Esophagus muscularis mucosa (tissue), 4 donors: ENCODE results near the gene DGKG. TPM values are rescaled to one million over a fixed set of nuclear protein-coding genes. Genes with fewer than 3 reads are reported as not detected.

Source experiments
- DNase-seq: peaks from one replicate; pipeline ENCODE4 v3.0.0-alpha.2; 2017; ENCODE audit errors: extremely low spot score
- H3K27ac ChIP-seq, 4 donors: fragments of 200-600 bp; sonication (generic); replicated peaks in 1 of 4; 1 replicate in 3 of 4; 2 replicates in 1 of 4; pipeline ENCODE4 v1.5.1; 2016 to 2019; ENCODE audit warnings: mild to moderate bottlenecking in 1 of 4
- H3K27me3 ChIP-seq, 4 donors: fragments of 200-600 bp; sonication (generic); one replicate each; pipeline versions ENCODE4 v1.5.1 to v1.6.0; 2016 to 2019
- H3K36me3 ChIP-seq, 4 donors: fragments of 200-600 bp; sonication (generic); one replicate each; pipeline ENCODE4 v1.5.1; 2016 to 2019
- H3K4me1 ChIP-seq, 4 donors: fragments of 200-600 bp; sonication (generic); one replicate each; pipeline ENCODE4 v1.5.1; 2016 to 2019
- H3K4me3 ChIP-seq, 4 donors: fragments of 200-600 bp; sonication (generic); 1 replicate in 2 of 4; 2 replicates in 2 of 4; pipeline ENCODE4 v1.5.1; 2016 to 2019; ENCODE audit warnings: mild to moderate bottlenecking in 4 of 4, moderate library complexity in 1 of 4
- H3K9me3 ChIP-seq, 4 donors: fragments of 200-600 bp; sonication (generic); 1 replicate in 3 of 4; 2 replicates in 1 of 4; pipeline ENCODE4 v1.5.1; 2016 to 2019
- EP300 ChIP-seq: sonication (generic); formaldehyde crosslinking; IDR thresholded peaks from one replicate; pipeline ENCODE4 v1.6.1; 2017; ENCODE audit warnings: antibody characterized with exemption
- POLR2A ChIP-seq: fragments of 450-650 bp; IDR thresholded peaks from one replicate; pipeline ENCODE4 v1.6.1; 2017; ENCODE audit warnings: antibody characterized with exemption, moderate library complexity, mild to moderate bottlenecking, low read depth
- POLR2AphosphoS5 ChIP-seq, 2 donors: sonication (generic); formaldehyde crosslinking; IDR thresholded peaks; one replicate each; pipeline ENCODE4 v1.6.1; 2017; ENCODE audit warnings: antibody characterized with exemption in 2 of 2
- WGBS: methylation state at CpG from one replicate; pipeline ENCODE4 v1.1.5; 2018; 5-methylcytosine and 5-hydroxymethylcytosine counted together
- intact Hi-C: fragments of 100-400 bp; cut with DNase I; formaldehyde crosslinking; loops from one replicate; pipeline ENCODE4 v1.15.1; 2023
- total RNA-seq, 4 donors: library from RNA; depleted of rRNA; stranded (reverse); fragments of >200 nt; gene quantifications; one replicate each; pipeline versions ENCODE4 v1.1.0 to v1.2.1, GENCODE V29; 2016
- TF ChIP-seq, protein P1 (sequence below), 3 experiments: fragments of 200-600 bp in 2 of 3; fragments of 450-650 bp in 1 of 3; sonication (generic) in 2 of 3; IDR thresholded peaks; one replicate each; pipeline ENCODE4 v1.5.1; 2017 to 2019; ENCODE audit warnings: antibody characterized with exemption in 3 of 3, mild to moderate bottlenecking in 2 of 3, moderate library complexity in 1 of 3

The DGKG gene
- total RNA-seq, 4 donors from 2014 or later: 75.0 to 169 (median 104) TPM

- no peak overlapping the region for H3K27ac ChIP-seq
- intact Hi-C loops: no loop called here
- no peak overlapping the region for H3K4me3 ChIP-seq
- no peaks in the 10 kb centered on the region for H3K4me1 ChIP-seq
- 86% methylated on average over 2 of the region's 2 CpGs for WGBS
- TF ChIP-seq, protein P1, sequence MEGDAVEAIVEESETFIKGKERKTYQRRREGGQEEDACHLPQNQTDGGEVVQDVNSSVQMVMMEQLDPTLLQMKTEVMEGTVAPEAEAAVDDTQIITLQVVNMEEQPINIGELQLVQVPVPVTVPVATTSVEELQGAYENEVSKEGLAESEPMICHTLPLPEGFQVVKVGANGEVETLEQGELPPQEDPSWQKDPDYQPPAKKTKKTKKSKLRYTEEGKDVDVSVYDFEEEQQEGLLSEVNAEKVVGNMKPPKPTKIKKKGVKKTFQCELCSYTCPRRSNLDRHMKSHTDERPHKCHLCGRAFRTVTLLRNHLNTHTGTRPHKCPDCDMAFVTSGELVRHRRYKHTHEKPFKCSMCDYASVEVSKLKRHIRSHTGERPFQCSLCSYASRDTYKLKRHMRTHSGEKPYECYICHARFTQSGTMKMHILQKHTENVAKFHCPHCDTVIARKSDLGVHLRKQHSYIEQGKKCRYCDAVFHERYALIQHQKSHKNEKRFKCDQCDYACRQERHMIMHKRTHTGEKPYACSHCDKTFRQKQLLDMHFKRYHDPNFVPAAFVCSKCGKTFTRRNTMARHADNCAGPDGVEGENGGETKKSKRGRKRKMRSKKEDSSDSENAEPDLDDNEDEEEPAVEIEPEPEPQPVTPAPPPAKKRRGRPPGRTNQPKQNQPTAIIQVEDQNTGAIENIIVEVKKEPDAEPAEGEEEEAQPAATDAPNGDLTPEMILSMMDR (IDR thresholded peaks at IDR 0.05): no peak
- H3K9me3 ChIP-seq: no peaks in the 10 kb centered on the region
- no peaks in the 10 kb centered on the region for H3K36me3 ChIP-seq
- no peaks in the 10 kb centered on the region for H3K27me3 ChIP-seq
- no peak for DNase-seq
Observed at GRCh38 chr3:186132487-186132886, 229.5 kb downstream of the DGKG start.

- no peaks in the 10 kb centered on the region for H3K27me3 ChIP-seq
- no peak overlapping the region for H3K27ac ChIP-seq
- H3K36me3 ChIP-seq: no peaks in the 10 kb centered on the region
- no peak for DNase-seq
- H3K4me1 ChIP-seq: no peaks in the 10 kb centered on the region
- TF ChIP-seq, protein P1 (IDR thresholded peaks at IDR 0.05): no peak
- TF ChIP-seq POLR2AphosphoS5 (IDR thresholded peaks at IDR 0.05): no peak
- TF ChIP-seq POLR2A: no peak
- TF ChIP-seq EP300: no peak
- H3K9me3 ChIP-seq: no peaks in the 10 kb centered on the region
- no peak overlapping the region for H3K4me3 ChIP-seq
- 78% methylated on average over 4 of the region's 4 CpGs for WGBS
- intact Hi-C loops: no loop called here
Observed at GRCh38 chr3:186129206-186129605, 232.8 kb downstream of the DGKG start.

DNA sequence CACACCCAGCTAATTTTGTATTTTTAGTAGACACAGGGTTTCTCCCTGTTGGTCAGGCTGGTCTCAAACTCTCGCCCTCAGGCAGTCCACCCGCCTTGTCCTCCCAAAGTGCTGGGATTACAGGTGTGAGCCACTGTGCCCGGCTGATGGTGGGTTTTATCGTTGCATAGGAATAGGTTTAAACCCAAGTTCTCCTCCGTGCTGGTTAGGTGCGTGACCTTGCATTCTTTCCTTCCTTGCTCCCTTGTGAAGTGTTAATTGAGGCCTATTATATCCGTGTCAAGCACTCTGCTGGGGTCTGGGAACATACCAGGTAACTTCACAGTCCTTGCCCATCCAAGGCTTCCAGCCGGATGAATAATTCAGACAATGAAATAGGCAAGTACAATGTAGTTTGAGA, 233.9 kb downstream of the DGKG start:
- Histone ChIP-seq H3K27ac (no peak overlapping the region), H3K9me3 (no peaks in the 10 kb centered on the region), H3K4me3 (no peak overlapping the region), H3K27me3 (no peaks in the 10 kb centered on the region), H3K36me3 (no peaks in the 10 kb centered on the region), H3K4me1 (no peaks in the 10 kb centered on the region)
- DNase-seq: no peak
- no peak for TF ChIP-seq EP300
- no peak for TF ChIP-seq POLR2A
- TF ChIP-seq POLR2AphosphoS5 (IDR thresholded peaks at IDR 0.05): no peak
- TF ChIP-seq, protein P1 (IDR thresholded peaks at IDR 0.05): no peak
- WGBS: 73% methylated on average over 8 of the region's 8 CpGs
- intact Hi-C loops: no loop called here

GRCh38 chr3:186127463-186127862, 234.6 kb downstream of the DGKG start:
- Histone ChIP-seq H3K4me1 (no peaks in the 10 kb centered on the region), H3K4me3 (no peak overlapping the region), H3K36me3 (no peaks in the 10 kb centered on the region), H3K27ac (no peak overlapping the region), H3K27me3 (no peaks in the 10 kb centered on the region), H3K9me3 (no peaks in the 10 kb centered on the region)
- TF ChIP-seq, protein P1 (IDR thresholded peaks at IDR 0.05): no peak
- no peak for TF ChIP-seq POLR2AphosphoS5 (IDR thresholded peaks at IDR 0.05)
- no peak for TF ChIP-seq POLR2A
- TF ChIP-seq EP300: no peak
- no peak for DNase-seq
- 83% methylated on average over 7 of the region's 7 CpGs for WGBS
- intact Hi-C loops: no loop called here

GRCh38 chr3:186125118-186125517, 236.9 kb downstream of the DGKG start:
- no peaks in the 10 kb centered on the region for H3K4me1 ChIP-seq
- H3K4me3 ChIP-seq: no peak overlapping the region
- intact Hi-C loops: no loop called here
- no peaks in the 10 kb centered on the region for H3K36me3 ChIP-seq
- no peak for TF ChIP-seq POLR2A
- TF ChIP-seq EP300: no peak
- TF ChIP-seq POLR2AphosphoS5 (IDR thresholded peaks at IDR 0.05): no peak
- TF ChIP-seq, protein P1 (IDR thresholded peaks at IDR 0.05): no peak
- no peak overlapping the region for H3K27ac ChIP-seq
- 68% methylated on average over 2 of the region's 2 CpGs for WGBS
- no peaks in the 10 kb centered on the region for H3K9me3 ChIP-seq
- no peaks in the 10 kb centered on the region for H3K27me3 ChIP-seq
- no peak for DNase-seq
